ENCODE results near the gene GNAT3. TPM values are rescaled to one million over a fixed set of nuclear protein-coding genes. Genes with fewer than 3 reads are reported as not detected.

The GNAT3 gene
- total RNA-seq, 1 experiment from 2014 or later = not detected

DNA sequence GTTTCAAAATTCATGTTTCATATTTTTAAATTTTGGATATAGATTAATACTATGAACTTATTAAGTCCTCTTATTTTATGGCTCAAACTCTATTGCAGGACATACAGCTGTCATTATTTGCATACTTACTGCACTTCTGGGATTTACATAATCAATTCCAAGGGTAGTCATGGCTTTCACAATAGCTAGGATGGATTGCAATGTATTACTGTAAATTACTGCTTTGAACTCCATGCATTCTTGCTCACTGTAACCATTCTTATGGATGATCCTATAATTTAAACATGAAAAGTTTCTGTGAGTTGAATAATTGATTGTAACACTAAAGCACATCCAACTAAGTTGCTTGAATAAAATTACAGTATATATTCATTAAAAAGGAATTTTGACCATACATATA lies 23.5 kb downstream of the GNAT3 start:
- Histone ChIP-seq H3K27me3 (ENCODE audit: insufficient read depth, low read length) (no peaks in the 10 kb centered on the region), H3K9me2 (ENCODE audit: insufficient read depth) (no peaks in the 10 kb centered on the region), H3K36me3 (ENCODE audit: control insufficient read depth in 1 of 2, insufficient read depth in 2 of 2, low read length in 2 of 2) (no peaks in the 10 kb centered on the region), H3K4me1 (ENCODE audit: control insufficient read depth in 1 of 2, insufficient read depth in 2 of 2, low read length in 2 of 2) (peaks cover 0 to 3% of the 10 kb centered on the region in 2 experiments; a peak in 1 of 4 replicates), H4K20me1 (ENCODE audit: insufficient read depth) (no peaks in the 10 kb centered on the region), H3K79me2 (ENCODE audit: insufficient read depth, low read length) (no peaks in the 10 kb centered on the region), H3K27ac (ENCODE audit: low read depth, low read length) (no peak overlapping the region), H3K4me2 (ENCODE audit: low read length) (no peak overlapping the region), H2AFZ (ENCODE audit: low read depth, low read length, poor library complexity, severe bottlenecking) (no peak overlapping the region), H3K9ac (ENCODE audit: low read length) (no peak overlapping the region), H3K4me3 (replicated peaks in 1 of 2; ENCODE audit: low read depth in 1 of 2, low read length in 2 of 2) (no peak overlapping the region), H3K9me3 (ENCODE audit: control insufficient read depth in 1 of 2, insufficient read depth in 1 of 2, low read depth in 1 of 2, low read length in 2 of 2) (no peaks in the 10 kb centered on the region)
- TF ChIP-seq EGR1 (IDR thresholded peaks at IDR 0.05; ENCODE audit: low read depth) = no peak
- no peak for TF ChIP-seq SIN3A (IDR thresholded peaks at IDR 0.05; ENCODE audit: low read depth)
- TF ChIP-seq ZNF274 (IDR thresholded peaks at IDR 0.05; ENCODE audit: low read depth, low read length) = no peak
- TF ChIP-seq RAD21 (IDR thresholded peaks at IDR 0.05; ENCODE audit: low read depth) = no peak
- no peak for TF ChIP-seq CBX3 (IDR thresholded peaks at IDR 0.05; ENCODE audit: low read depth)
- no peak for TF ChIP-seq ELF1 (IDR thresholded peaks at IDR 0.05; ENCODE audit: borderline replicate concordance, low read depth)
- TF ChIP-seq ZBTB33 (IDR thresholded peaks at IDR 0.05; ENCODE audit: extremely low read depth, insufficient replicate concordance, low read length) = no peak
- CTCF ChIA-PET = no interaction called here
- POLR2A ChIA-PET = no interaction called here
- BruUV-seq (replicated peaks) = no TSS peak
- no peak for ATAC-seq
- RAD21 ChIA-PET (ENCODE audit: low non-redundant PET in 1 of 2, low total read pairs in 2 of 2, uncharacterized antibody in 2 of 2, unreplicated experiment in 2 of 2) = no interaction called here
- intact Hi-C loops (cut with micrococcal nuclease) = no loop called here
- no peak for DNase-seq (ENCODE audit: low read depth, low spot score)

GRCh38 chr7:80485721-80486120 lies 26.1 kb downstream of the GNAT3 start:
- ChIA-PET CTCF (no interaction called here), RAD21 (ENCODE audit: low non-redundant PET in 1 of 2, low total read pairs in 2 of 2, uncharacterized antibody in 2 of 2, unreplicated experiment in 2 of 2) (no interaction called here), POLR2A (no interaction called here)
- ATAC-seq = no peak
- Histone ChIP-seq H3K79me2 (ENCODE audit: insufficient read depth, low read length) (no peaks in the 10 kb centered on the region), H3K9ac (ENCODE audit: low read length) (no peak overlapping the region), H3K27me3 (ENCODE audit: insufficient read depth, low read length) (no peaks in the 10 kb centered on the region), H3K36me3 (ENCODE audit: control insufficient read depth in 1 of 2, insufficient read depth in 2 of 2, low read length in 2 of 2) (peaks cover 0 to under 1% of the 10 kb centered on the region in 2 experiments; a peak in 1 of 4 replicates), H3K9me3 (ENCODE audit: control insufficient read depth in 1 of 2, insufficient read depth in 1 of 2, low read depth in 1 of 2, low read length in 2 of 2) (peaks cover 0 to 4% of the 10 kb centered on the region in 2 experiments; a peak in 1 of 4 replicates), H3K4me3 (replicated peaks in 1 of 2; ENCODE audit: low read depth in 1 of 2, low read length in 2 of 2) (no peak overlapping the region), H3K9me2 (ENCODE audit: insufficient read depth) (no peaks in the 10 kb centered on the region), H3K27ac (ENCODE audit: low read depth, low read length) (no peak overlapping the region), H3K4me2 (ENCODE audit: low read length) (no peak overlapping the region), H3K4me1 (ENCODE audit: control insufficient read depth in 1 of 2, insufficient read depth in 2 of 2, low read length in 2 of 2) (peaks cover 4 to 6% of the 10 kb centered on the region in 2 experiments; a peak in 3 of 4 replicates), H4K20me1 (ENCODE audit: insufficient read depth) (no peaks in the 10 kb centered on the region), H2AFZ (ENCODE audit: low read depth, low read length, poor library complexity, severe bottlenecking) (no peak overlapping the region)
- BruUV-seq (replicated peaks) = no TSS peak
- TF ChIP-seq JUND (IDR thresholded peaks at IDR 0.05) (no peak), ZFX (IDR thresholded peaks at IDR 0.05) (no peak), SIN3A (IDR thresholded peaks at IDR 0.05; ENCODE audit: low read depth) (no peak), EZH2phosphoT487 (IDR thresholded peaks at IDR 0.05; ENCODE audit: borderline replicate concordance) (no peak), POLR2A (IDR thresholded peaks at IDR 0.05; ENCODE audit: borderline replicate concordance, extremely low read depth, insufficient read depth, insufficient read length) (no peak), CEBPB (IDR thresholded peaks at IDR 0.05; ENCODE audit: low read depth) (no peak), EZH2 (IDR thresholded peaks at IDR 0.05) (no peak), SP1 (IDR thresholded peaks at IDR 0.05; ENCODE audit: low read depth) (no peak), EGR1 (IDR thresholded peaks at IDR 0.05; ENCODE audit: low read depth) (no peak)
- TF ChIP-seq, protein P1, sequence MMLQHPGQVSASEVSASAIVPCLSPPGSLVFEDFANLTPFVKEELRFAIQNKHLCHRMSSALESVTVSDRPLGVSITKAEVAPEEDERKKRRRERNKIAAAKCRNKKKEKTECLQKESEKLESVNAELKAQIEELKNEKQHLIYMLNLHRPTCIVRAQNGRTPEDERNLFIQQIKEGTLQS (IDR thresholded peaks at IDR 0.05) = no peak
- intact Hi-C loops (cut with micrococcal nuclease) = no loop called here
- DNase-seq (ENCODE audit: low read depth, low spot score) = no peak

Data from HCT116 (cell line).